OCI-LY1 (cell line): ENCODE measurements around the gene NCAPG.

ENCODE experiments used
- H2AFZ ChIP-seq: fragments of 200-600 bp; sonication (generic), shearing (Covaris generic); 2 replicates; pipeline ENCODE4 v1.6.0; 2014; ENCODE audit warnings: antibody characterized with exemption, mild to moderate bottlenecking, low read length
- H3F3A ChIP-seq: fragments of 200-600 bp; sonication (generic), shearing (Covaris generic); 2 replicates; pipeline ENCODE4 v1.6.0; 2014; ENCODE audit warnings: mild to moderate bottlenecking, antibody characterized with exemption, low read length, moderate library complexity; ENCODE audit not compliant: insufficient read depth
- H3K27ac ChIP-seq: fragments of 200-600 bp; sonication (generic); 2 replicates; pipeline ENCODE4 v1.5.1; 2014; ENCODE audit warnings: low read length, mixed run types, mild to moderate bottlenecking, low read depth; ENCODE audit not compliant: poor library complexity, severe bottlenecking
- H3K27me3 ChIP-seq: fragments of 200-600 bp; sonication (generic); 2 replicates; pipeline ENCODE4 v1.6.0; 2014; ENCODE audit warnings: antibody characterized with exemption, mild to moderate bottlenecking, low read length, moderate library complexity; ENCODE audit not compliant: insufficient read depth
- H3K36me3 ChIP-seq: fragments of 200-600 bp; sonication (generic); 2 replicates; pipeline ENCODE4 v1.6.1; 2014; ENCODE audit warnings: mild to moderate bottlenecking, antibody characterized with exemption, low read length, moderate library complexity, mixed read lengths; ENCODE audit not compliant: insufficient read depth
- H3K4me1 ChIP-seq: fragments of 200-600 bp; sonication (generic); 2 replicates; pipeline ENCODE4 v1.5.1; 2014; ENCODE audit warnings: mild to moderate bottlenecking, low read length, moderate library complexity; ENCODE audit not compliant: insufficient read depth, severe bottlenecking
- H3K4me2 ChIP-seq: fragments of 200-600 bp; sonication (generic), shearing (Covaris generic); 2 replicates; pipeline ENCODE4 v1.6.1; 2014; ENCODE audit warnings: low read length
- H3K4me3 ChIP-seq: fragments of 200-600 bp; sonication (generic); 2 replicates; pipeline ENCODE4 v1.5.1; 2014; ENCODE audit warnings: low read length, low read depth, mild to moderate bottlenecking, mixed read lengths; ENCODE audit not compliant: poor library complexity, severe bottlenecking
- H3K79me2 ChIP-seq: fragments of 200-600 bp; shearing (Covaris generic); 2 replicates; pipeline ENCODE4 v1.6.1; 2016; ENCODE audit warnings: mixed run types, low read length, mixed read lengths; ENCODE audit not compliant: insufficient read depth
- H3K9ac ChIP-seq: fragments of 200-600 bp; sonication (generic), shearing (Covaris generic); 2 replicates; pipeline ENCODE4 v1.6.1; 2014; ENCODE audit warnings: mild to moderate bottlenecking, low read length, mixed read lengths
- H3K9me2 ChIP-seq: fragments of 200-600 bp; sonication (generic), shearing (Covaris generic); 2 replicates; pipeline ENCODE4 v1.6.1; 2014; ENCODE audit warnings: low read depth, mild to moderate bottlenecking, low read length, mixed read lengths
- H3K9me3 ChIP-seq: fragments of 200-600 bp; shearing (Covaris generic); 2 replicates; pipeline ENCODE4 v1.6.1; 2014; ENCODE audit warnings: low read length, mixed read lengths
- H4K20me1 ChIP-seq: fragments of 200-600 bp; sonication (generic), shearing (Covaris generic); 2 replicates; pipeline ENCODE4 v1.6.0; 2016; ENCODE audit warnings: mild to moderate bottlenecking, low read length; ENCODE audit not compliant: insufficient read depth
- EZH2 ChIP-seq: fragments of 200-600 bp; sonication (generic), shearing (Covaris generic); IDR thresholded peaks from 2 replicates; pipeline ENCODE4 v1.8.0; 2017; ENCODE audit warnings: borderline replicate concordance, mixed run types, mild to moderate bottlenecking, antibody characterized with exemption, low read length, moderate library complexity, mixed read lengths
- TF ChIP-seq, protein P1 (sequence below): fragments of 200-600 bp; sonication (generic), shearing (Covaris generic); IDR thresholded peaks from 2 replicates; pipeline ENCODE4 v1.5.1; 2017; ENCODE audit warnings: mild to moderate bottlenecking, antibody characterized with exemption, low read length, moderate library complexity, mixed read lengths

The NCAPG gene

DNA sequence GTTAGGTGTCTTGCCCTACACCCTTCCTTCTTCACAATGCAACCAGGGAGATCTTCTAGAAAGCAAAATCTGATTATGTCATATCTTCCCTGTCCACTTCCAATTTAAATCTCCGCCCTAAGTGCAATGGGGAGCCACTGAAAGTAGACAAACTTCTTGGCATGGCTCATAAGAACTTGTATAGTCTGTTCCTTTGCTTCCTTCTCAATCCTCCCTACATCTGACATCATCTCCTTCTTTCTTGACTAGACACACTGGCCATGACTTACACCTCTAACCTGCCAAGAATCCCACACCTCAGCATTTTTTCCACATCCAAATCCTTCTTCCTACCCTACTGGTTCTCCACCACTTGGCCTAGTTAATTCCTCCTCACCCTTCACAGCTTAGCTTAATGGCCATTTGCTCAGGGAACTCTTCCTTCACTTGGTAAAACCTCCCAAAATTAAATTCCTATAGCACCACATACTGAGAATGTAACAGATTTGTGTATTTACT is 55.1 kb downstream of the NCAPG start:
- no peaks in the 10 kb centered on the region for H3K4me1 ChIP-seq
- no peaks in the 10 kb centered on the region for H3F3A ChIP-seq
- no peaks in the 10 kb centered on the region for H3K9me2 ChIP-seq
- no peak overlapping the region for H3K4me3 ChIP-seq
- no peak for TF ChIP-seq EZH2
- TF ChIP-seq, protein P1, sequence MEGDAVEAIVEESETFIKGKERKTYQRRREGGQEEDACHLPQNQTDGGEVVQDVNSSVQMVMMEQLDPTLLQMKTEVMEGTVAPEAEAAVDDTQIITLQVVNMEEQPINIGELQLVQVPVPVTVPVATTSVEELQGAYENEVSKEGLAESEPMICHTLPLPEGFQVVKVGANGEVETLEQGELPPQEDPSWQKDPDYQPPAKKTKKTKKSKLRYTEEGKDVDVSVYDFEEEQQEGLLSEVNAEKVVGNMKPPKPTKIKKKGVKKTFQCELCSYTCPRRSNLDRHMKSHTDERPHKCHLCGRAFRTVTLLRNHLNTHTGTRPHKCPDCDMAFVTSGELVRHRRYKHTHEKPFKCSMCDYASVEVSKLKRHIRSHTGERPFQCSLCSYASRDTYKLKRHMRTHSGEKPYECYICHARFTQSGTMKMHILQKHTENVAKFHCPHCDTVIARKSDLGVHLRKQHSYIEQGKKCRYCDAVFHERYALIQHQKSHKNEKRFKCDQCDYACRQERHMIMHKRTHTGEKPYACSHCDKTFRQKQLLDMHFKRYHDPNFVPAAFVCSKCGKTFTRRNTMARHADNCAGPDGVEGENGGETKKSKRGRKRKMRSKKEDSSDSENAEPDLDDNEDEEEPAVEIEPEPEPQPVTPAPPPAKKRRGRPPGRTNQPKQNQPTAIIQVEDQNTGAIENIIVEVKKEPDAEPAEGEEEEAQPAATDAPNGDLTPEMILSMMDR, result no peak
- no peak overlapping the region for H3K9ac ChIP-seq
- no peaks in the 10 kb centered on the region for H3K27me3 ChIP-seq
- H2AFZ ChIP-seq, result no peak overlapping the region
- no peaks in the 10 kb centered on the region for H3K9me3 ChIP-seq
- no peaks in the 10 kb centered on the region for H3K79me2 ChIP-seq
- H3K36me3 ChIP-seq, result no peaks in the 10 kb centered on the region
- H3K27ac ChIP-seq, result no peak overlapping the region
- no peak overlapping the region for H3K4me2 ChIP-seq
- no peaks in the 10 kb centered on the region for H4K20me1 ChIP-seq

DNA sequence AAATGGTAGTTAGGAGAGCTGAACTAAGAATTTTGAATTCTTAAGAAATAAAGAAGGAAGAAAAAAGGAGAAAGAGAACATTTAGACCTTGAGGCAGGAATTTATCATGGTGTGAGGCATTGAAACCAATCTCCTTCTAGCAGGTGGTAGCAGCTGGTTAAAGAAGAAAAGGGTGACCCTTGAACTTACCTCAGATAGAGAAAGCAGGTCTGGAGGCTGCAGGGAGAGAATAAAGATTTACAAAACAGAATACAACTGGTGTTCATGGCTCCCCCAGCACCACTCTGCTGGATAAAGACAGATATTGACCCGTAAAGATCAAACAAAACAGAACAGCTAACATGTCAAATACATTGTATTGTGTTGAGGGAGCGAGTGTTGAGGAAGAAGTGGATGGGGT is 56.0 kb downstream of the NCAPG start:
- no peaks in the 10 kb centered on the region for H3K4me1 ChIP-seq
- H3F3A ChIP-seq, result no peaks in the 10 kb centered on the region
- H3K9ac ChIP-seq, result no peak overlapping the region
- no peaks in the 10 kb centered on the region for H3K79me2 ChIP-seq
- H4K20me1 ChIP-seq, result no peaks in the 10 kb centered on the region
- H2AFZ ChIP-seq, result no peak overlapping the region
- no peak overlapping the region for H3K27ac ChIP-seq
- no peaks in the 10 kb centered on the region for H3K36me3 ChIP-seq
- H3K4me2 ChIP-seq, result no peak overlapping the region
- no peaks in the 10 kb centered on the region for H3K9me2 ChIP-seq
- no peak overlapping the region for H3K4me3 ChIP-seq
- no peaks in the 10 kb centered on the region for H3K27me3 ChIP-seq
- TF ChIP-seq, protein P1, result no peak
- TF ChIP-seq EZH2, result no peak
- no peaks in the 10 kb centered on the region for H3K9me3 ChIP-seq

- H3K4me3 ChIP-seq, result no peak overlapping the region
- H3K4me2 ChIP-seq, result no peak overlapping the region
- H3K9me3 ChIP-seq, result no peaks in the 10 kb centered on the region
- H3K9me2 ChIP-seq, result no peaks in the 10 kb centered on the region
- H3K4me1 ChIP-seq, result no peaks in the 10 kb centered on the region
- H3K27me3 ChIP-seq, result no peaks in the 10 kb centered on the region
- no peak overlapping the region for H2AFZ ChIP-seq
- H3K36me3 ChIP-seq, result no peaks in the 10 kb centered on the region
- H3K79me2 ChIP-seq, result no peaks in the 10 kb centered on the region
- H3F3A ChIP-seq, result no peaks in the 10 kb centered on the region
- no peak overlapping the region for H3K27ac ChIP-seq
- H3K9ac ChIP-seq, result no peak overlapping the region
- no peaks in the 10 kb centered on the region for H4K20me1 ChIP-seq
- TF ChIP-seq, protein P1, result no peak
- TF ChIP-seq EZH2, result no peak
These were observed 56.5 kb downstream of the NCAPG start for GRCh38 chr4:17867276-17867675.
